Measurements from ENCODE around the gene PON2.
"Not testable (repeated sequence)": the region's sequence is repeated elsewhere in the genome, so short reads cannot be mapped to it uniquely, and the experiment has no call there.

Gene PON2

GRCh38 chr7:95404316-95404865 lies 30.4 kb downstream of the PON2 start:
- no peak for DNase-seq

GRCh38 chr7:95398155-95398940 lies 36.5 kb downstream of the PON2 start:
- DNase-seq = peak; percentile 24

GRCh38 chr7:95397381-95397780 lies 37.4 kb downstream of the PON2 start:
- no peak for DNase-seq

- DNase-seq = peak; percentile 51
These were observed 38.4 kb downstream of the PON2 start, which contains the start of gene PON3 for GRCh38 chr7:95396136-95397032. TSS of gene PON3 (minus strand) at chr7:95396375. CDS start at chr7:95396350, 25 bp downstream.

GRCh38 chr7:95395755-95396135 lies 39.1 kb downstream of the PON2 start:
- no peak for DNase-seq

GRCh38 chr7:95394370-95394769 lies 40.5 kb downstream of the PON2 start:
- no peak for DNase-seq

- DNase-seq = no peak
These were observed 43.1 kb downstream of the PON2 start for GRCh38 chr7:95391761-95392160.

GRCh38 chr7:95389516-95389915 lies 45.3 kb downstream of the PON2 start:
- DNase-seq = no peak

GRCh38 chr7:95379457-95379856 lies 55.4 kb downstream of the PON2 start:
- DNase-seq = not testable (repeated sequence)

- no peak for DNase-seq
These were observed 58.0 kb downstream of the PON2 start for GRCh38 chr7:95376632-95377400.

GRCh38 chr7:95375591-95376257 lies 59.1 kb downstream of the PON2 start:
- no peak for DNase-seq

- no peak for DNase-seq
These were observed 61.5 kb downstream of the PON2 start for GRCh38 chr7:95373323-95373722.

- no peak for DNase-seq
These were observed 66.6 kb downstream of the PON2 start for GRCh38 chr7:95368235-95368634.

GRCh38 chr7:95367606-95368005 lies 67.2 kb downstream of the PON2 start:
- no peak for DNase-seq

- no peak for DNase-seq
These were observed 69.7 kb downstream of the PON2 start for GRCh38 chr7:95365151-95365550.

GRCh38 chr7:95357623-95358022 lies 77.2 kb downstream of the PON2 start:
- no peak for DNase-seq
